DND-41 (cell line): Measurements from ENCODE around the gene ULBP1.
"Not testable (repeated sequence)": the region's sequence is repeated elsewhere in the genome, so short reads cannot be mapped to it uniquely, and the experiment has no call there.

Experiments used
- EZH2 ChIP-seq: IDR thresholded peaks from 3 replicates; pipeline ENCODE4 v1.6.1; 2012; ENCODE audit warnings: borderline replicate concordance, low read depth, mild to moderate bottlenecking, moderate library complexity, low read length, inconsistent platforms; ENCODE audit not compliant: severe bottlenecking
- TF ChIP-seq, protein P1 (sequence below): IDR thresholded peaks from 2 replicates; pipeline ENCODE4 v1.5.1; 2012; ENCODE audit warnings: borderline replicate concordance, low read length, moderate library complexity, mild to moderate bottlenecking; ENCODE audit not compliant: poor library complexity, severe bottlenecking; ENCODE audit errors: extremely low read depth

DNA sequence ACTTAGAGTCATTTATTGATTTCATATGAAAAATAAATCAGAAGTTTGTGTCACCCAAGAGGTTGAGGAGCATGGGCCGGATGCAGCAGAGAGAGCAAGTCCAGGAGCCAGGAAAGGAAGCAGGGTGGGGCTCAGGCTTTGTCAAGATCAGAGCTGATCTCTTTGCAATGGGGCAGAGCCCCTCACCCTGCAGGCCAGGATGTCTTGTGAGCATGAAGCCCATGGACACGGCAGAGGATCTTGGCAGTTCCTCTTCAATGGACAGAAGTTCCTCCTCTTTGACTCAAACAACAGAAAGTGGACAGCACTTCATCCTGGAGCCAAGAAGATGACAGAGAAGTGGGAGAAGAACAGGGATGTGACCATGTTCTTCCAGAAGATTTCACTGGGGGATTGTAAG is 5.2 kb downstream of the ULBP1 start:
- TF ChIP-seq, protein P1, sequence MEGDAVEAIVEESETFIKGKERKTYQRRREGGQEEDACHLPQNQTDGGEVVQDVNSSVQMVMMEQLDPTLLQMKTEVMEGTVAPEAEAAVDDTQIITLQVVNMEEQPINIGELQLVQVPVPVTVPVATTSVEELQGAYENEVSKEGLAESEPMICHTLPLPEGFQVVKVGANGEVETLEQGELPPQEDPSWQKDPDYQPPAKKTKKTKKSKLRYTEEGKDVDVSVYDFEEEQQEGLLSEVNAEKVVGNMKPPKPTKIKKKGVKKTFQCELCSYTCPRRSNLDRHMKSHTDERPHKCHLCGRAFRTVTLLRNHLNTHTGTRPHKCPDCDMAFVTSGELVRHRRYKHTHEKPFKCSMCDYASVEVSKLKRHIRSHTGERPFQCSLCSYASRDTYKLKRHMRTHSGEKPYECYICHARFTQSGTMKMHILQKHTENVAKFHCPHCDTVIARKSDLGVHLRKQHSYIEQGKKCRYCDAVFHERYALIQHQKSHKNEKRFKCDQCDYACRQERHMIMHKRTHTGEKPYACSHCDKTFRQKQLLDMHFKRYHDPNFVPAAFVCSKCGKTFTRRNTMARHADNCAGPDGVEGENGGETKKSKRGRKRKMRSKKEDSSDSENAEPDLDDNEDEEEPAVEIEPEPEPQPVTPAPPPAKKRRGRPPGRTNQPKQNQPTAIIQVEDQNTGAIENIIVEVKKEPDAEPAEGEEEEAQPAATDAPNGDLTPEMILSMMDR: not testable (repeated sequence)
- not testable (repeated sequence) for TF ChIP-seq EZH2
